ENCODE measurements around the gene LDLRAD3. TPM values are rescaled to one million over a fixed set of nuclear protein-coding genes. Genes with fewer than 3 reads are reported as not detected.

The LDLRAD3 gene
- total RNA-seq, 4 donors from 2014 or later = 0.37 to 43.2 (median 3.7) TPM

DNA sequence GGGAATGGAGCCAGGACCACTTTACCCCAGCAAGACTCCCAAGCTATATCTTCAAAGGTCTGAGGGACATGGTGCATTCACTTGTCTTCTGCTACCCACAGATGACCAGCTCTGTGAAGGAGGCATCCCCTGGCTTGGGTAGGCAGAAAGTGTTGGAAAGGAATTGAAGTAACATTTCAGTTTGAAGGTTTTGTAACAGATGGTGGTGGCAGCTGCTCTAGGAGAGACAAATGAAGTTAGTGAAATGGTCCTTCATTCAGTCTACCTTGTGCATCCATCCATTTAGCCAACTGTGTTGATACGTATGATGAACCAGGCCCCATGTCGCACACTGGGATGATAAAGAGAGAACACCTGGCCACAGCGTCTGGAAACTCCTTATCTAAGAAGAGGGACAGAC, 204.8 kb downstream of the LDLRAD3 start:
- H3K36me3 ChIP-seq = no peaks in the 10 kb centered on the region
- in situ Hi-C loops (cut with MboI; ENCODE audit: low pct_ligation_motif_present in 1 of 4, low pct_unique_long_range_greater_than_20kb in 1 of 4, low sequenced_read_pairs in 3 of 4) (loop anchor here in 3 of 4 donors (25.0 kb wide), 1 partner anchor 536 kb away; the partner anchor contains the start of gene FJX1 (in 3 of the 3)), intact Hi-C loops (cut with DNase I; ENCODE audit: low total_unique reads) (no loop called here)
- no peak for DNase-seq
- TF ChIP-seq, protein P1, sequence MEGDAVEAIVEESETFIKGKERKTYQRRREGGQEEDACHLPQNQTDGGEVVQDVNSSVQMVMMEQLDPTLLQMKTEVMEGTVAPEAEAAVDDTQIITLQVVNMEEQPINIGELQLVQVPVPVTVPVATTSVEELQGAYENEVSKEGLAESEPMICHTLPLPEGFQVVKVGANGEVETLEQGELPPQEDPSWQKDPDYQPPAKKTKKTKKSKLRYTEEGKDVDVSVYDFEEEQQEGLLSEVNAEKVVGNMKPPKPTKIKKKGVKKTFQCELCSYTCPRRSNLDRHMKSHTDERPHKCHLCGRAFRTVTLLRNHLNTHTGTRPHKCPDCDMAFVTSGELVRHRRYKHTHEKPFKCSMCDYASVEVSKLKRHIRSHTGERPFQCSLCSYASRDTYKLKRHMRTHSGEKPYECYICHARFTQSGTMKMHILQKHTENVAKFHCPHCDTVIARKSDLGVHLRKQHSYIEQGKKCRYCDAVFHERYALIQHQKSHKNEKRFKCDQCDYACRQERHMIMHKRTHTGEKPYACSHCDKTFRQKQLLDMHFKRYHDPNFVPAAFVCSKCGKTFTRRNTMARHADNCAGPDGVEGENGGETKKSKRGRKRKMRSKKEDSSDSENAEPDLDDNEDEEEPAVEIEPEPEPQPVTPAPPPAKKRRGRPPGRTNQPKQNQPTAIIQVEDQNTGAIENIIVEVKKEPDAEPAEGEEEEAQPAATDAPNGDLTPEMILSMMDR (IDR thresholded peaks at IDR 0.05) = no peak
- TF ChIP-seq POLR2AphosphoS5 (IDR thresholded peaks at IDR 0.05) (no peak), EP300 (IDR thresholded peaks at IDR 0.05; ENCODE audit: low read depth) (no peak), POLR2A (IDR thresholded peaks at IDR 0.05) (no peak)
- 94 to 100% methylated on average over 2 to 3 of the region's 3 CpGs for whole genome bisulfite sequencing, 2 donors (ENCODE audit: low coverage in 1 of 2)
- no peak overlapping the region for H3K27ac ChIP-seq
- no peak overlapping the region for H3K4me3 ChIP-seq
- no peaks in the 10 kb centered on the region for H3K9me3 ChIP-seq
- no peaks in the 10 kb centered on the region for H3K27me3 ChIP-seq
- H3K4me1 ChIP-seq = peaks cover 0 to 10% (median 3%) of the 10 kb centered on the region in 4 donors

DNA sequence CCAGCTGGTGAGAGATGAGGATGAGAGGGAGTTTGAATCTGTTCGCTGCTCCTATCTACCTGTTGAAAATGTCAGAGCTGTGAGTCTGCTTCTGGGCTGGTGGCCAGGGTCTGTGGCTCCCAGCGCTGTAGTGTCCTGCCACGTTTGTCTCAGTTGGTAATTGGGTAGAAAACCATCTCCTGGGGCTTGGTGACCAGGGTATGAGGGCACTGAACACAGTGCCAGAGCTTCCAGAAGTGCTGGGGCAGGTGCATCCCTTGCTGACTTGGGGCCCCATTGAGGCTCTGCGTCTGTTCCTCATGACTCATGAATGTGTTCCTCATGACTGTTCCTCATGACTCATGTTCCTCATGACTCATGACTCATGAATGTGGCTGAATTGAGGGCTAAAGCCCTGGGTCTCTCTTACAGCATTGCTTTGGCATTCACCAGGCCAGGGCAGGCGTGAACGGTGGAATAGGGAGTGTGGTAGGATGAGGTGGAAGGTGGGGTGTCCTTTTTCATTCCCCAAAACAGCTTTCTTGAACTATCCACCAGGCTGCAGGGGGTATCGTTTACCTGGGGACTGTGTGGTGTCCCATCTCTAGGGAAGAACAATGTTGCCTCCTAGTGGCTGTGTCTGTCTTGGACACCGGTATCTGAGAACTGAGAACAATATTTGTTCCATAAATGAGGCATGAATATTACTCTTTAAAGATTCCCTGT, 205.8 kb downstream of the LDLRAD3 start:
- H3K36me3 ChIP-seq = no peaks in the 10 kb centered on the region
- WGBS, 2 donors (ENCODE audit: low coverage in 1 of 2) = 47% methylated on average over 8 of the region's 8 CpGs; no CpG with 5 or more reads in 1 of the 2 donors
- intact Hi-C loops (cut with DNase I; ENCODE audit: low total_unique reads) = no loop called here
- peaks cover 0 to 10% (median 3%) of the 10 kb centered on the region in 4 donors for H3K4me1 ChIP-seq
- DNase-seq = peak; percentile 24
- H3K27ac ChIP-seq = no peak overlapping the region
- TF ChIP-seq POLR2AphosphoS5 (IDR thresholded peaks at IDR 0.05) = peak; percentile 56 to 80 (median 65)
- TF ChIP-seq POLR2A (IDR thresholded peaks at IDR 0.05) = no peak
- TF ChIP-seq, protein P1 (IDR thresholded peaks at IDR 0.05) = peak in 2 of 5 experiments; percentile 29 to 31
- no peak for TF ChIP-seq EP300 (IDR thresholded peaks at IDR 0.05; ENCODE audit: low read depth)
- H3K4me3 ChIP-seq = no peak overlapping the region
- in situ Hi-C loops (cut with MboI; ENCODE audit: low pct_ligation_motif_present in 1 of 4, low pct_unique_long_range_greater_than_20kb in 1 of 4, low sequenced_read_pairs in 3 of 4) = loop anchor here in 3 of 4 donors (25.0 kb wide), 1 partner anchor 537 kb away; the partner anchor contains the start of gene FJX1 (in 3 of the 3)
- no peaks in the 10 kb centered on the region for H3K27me3 ChIP-seq
- H3K9me3 ChIP-seq = no peaks in the 10 kb centered on the region

DNA sequence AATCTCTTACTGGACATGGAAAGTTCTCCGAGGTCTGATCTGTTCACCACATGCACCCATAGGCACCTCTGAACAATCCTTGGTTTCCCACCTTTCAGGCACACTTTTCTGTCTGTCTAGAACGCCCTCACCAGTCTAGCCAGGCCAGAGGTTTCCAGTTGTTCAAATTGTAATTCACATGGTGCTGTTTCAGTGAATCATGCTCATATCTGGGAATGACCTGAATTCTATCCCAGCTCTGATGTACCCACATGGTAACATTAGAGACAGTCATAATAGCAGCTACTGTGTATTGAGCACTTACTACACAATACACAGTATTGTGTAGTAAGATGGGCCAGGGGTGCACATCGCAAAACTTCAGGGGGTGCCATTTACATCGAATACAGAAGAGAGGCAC, 207.1 kb downstream of the LDLRAD3 start:
- Histone ChIP-seq H3K4me3 (no peak overlapping the region), H3K9me3 (no peaks in the 10 kb centered on the region), H3K27ac (no peak overlapping the region), H3K4me1 (peaks cover 0 to 10% (median 3%) of the 10 kb centered on the region in 4 donors), H3K27me3 (no peaks in the 10 kb centered on the region), H3K36me3 (no peaks in the 10 kb centered on the region)
- in situ Hi-C loops (cut with MboI; ENCODE audit: low pct_ligation_motif_present in 1 of 4, low pct_unique_long_range_greater_than_20kb in 1 of 4, low sequenced_read_pairs in 3 of 4) = no loop called here
- 87% methylated on average over 4 of the region's 4 CpGs for WGBS, 2 donors (ENCODE audit: low coverage in 1 of 2)
- DNase-seq = no peak
- intact Hi-C loops (cut with DNase I; ENCODE audit: low total_unique reads) = no loop called here
- TF ChIP-seq POLR2AphosphoS5 (IDR thresholded peaks at IDR 0.05) = no peak
- TF ChIP-seq POLR2A (IDR thresholded peaks at IDR 0.05) = no peak
- TF ChIP-seq, protein P1 (IDR thresholded peaks at IDR 0.05) = no peak
- TF ChIP-seq EP300 (IDR thresholded peaks at IDR 0.05; ENCODE audit: low read depth) = no peak

DNA sequence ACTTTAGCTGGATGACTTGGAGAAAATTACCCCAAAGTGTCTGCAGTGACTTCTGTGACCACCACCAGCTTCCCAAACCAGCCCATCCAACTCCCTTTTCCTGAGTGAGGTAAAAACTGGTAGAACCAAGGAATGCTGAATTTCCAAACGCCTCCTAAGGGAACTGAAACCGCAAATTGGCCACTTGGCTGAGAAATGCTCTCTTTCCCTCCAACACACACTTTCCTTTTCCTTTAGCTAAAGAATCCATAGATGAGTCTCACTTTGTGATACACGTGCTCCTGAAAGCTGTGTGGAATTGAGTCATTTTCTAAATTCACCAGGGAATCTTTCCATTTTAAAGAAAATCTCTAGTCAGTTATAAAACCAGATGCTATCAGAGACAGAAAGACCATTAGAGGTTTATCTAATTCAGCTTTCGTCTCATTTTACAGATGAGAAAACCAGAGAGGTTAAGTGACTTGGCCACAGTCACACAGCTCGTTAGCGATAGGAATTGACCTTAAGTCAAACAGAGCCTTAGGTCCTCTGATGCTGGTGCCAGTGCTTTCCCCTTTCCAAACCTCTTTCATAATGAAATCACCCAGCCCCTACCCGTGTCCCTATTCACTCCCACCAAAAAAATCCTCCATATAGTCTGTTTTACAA, 208.2 kb downstream of the LDLRAD3 start:
- no peak for DNase-seq
- no peaks in the 10 kb centered on the region for H3K9me3 ChIP-seq
- peaks cover 0 to 10% (median 3%) of the 10 kb centered on the region in 4 donors for H3K4me1 ChIP-seq
- intact Hi-C loops (cut with DNase I; ENCODE audit: low total_unique reads) = no loop called here
- no peak overlapping the region for H3K4me3 ChIP-seq
- H3K36me3 ChIP-seq = no peaks in the 10 kb centered on the region
- in situ Hi-C loops (cut with MboI; ENCODE audit: low pct_ligation_motif_present in 1 of 4, low pct_unique_long_range_greater_than_20kb in 1 of 4, low sequenced_read_pairs in 3 of 4) = no loop called here
- no peaks in the 10 kb centered on the region for H3K27me3 ChIP-seq
- WGBS, 2 donors (ENCODE audit: low coverage in 1 of 2) = 87 to 90% methylated on average over 1 to 7 of the region's 7 CpGs
- no peak overlapping the region for H3K27ac ChIP-seq
- no peak for TF ChIP-seq POLR2A (IDR thresholded peaks at IDR 0.05)
- TF ChIP-seq, protein P1 (IDR thresholded peaks at IDR 0.05) = no peak
- TF ChIP-seq EP300 (IDR thresholded peaks at IDR 0.05; ENCODE audit: low read depth) = no peak
- no peak for TF ChIP-seq POLR2AphosphoS5 (IDR thresholded peaks at IDR 0.05)
